ENCODE results near the gene MBLAC2.

GRCh38 chr5:90446961-90447360, 27.6 kb downstream of the MBLAC2 start:
- TF ChIP-seq CTCF (conservative IDR thresholded peaks at IDR 0.05 in 1 of 2, IDR thresholded peaks at IDR 0.05 in 1 of 2; ENCODE audit: low read depth in 1 of 2, low read length in 2 of 2) (no peak), EZH2 (IDR thresholded peaks at IDR 0.05; ENCODE audit: low read length, missing control alignments) (no peak)
